ENCODE data around the gene H1-8. TPM values are rescaled to one million over a fixed set of nuclear protein-coding genes. Genes with fewer than 3 reads are reported as not detected.
A peak's percentile ranks its signal among the peaks of the same experiment; 100 is the strongest.

The H1-8 gene
- total and polyA plus RNA-seq, 4 experiments from 2014 or later: not detected

GRCh38 chr3:129594409-129594808 lies 51.4 kb downstream of the H1-8 start:
- POLR2A ChIA-PET (ENCODE audit: partially characterized antibody): interaction anchor here (0.6 to 9.3 kb wide), 13 partner anchors 9 to 579 kb away, joined by 3 to 128 read pairs (median 4); partner anchors contain the start of gene PLXND1
- Mint-ChIP-seq H3K4me1 (peaks cover 16 to 49% (median 34%) of the 10 kb centered on the region in 4 donors), H3K27me3 (no peaks in the 10 kb centered on the region), H3K9me3 (peaks cover 0 to 1% (median 0%) of the 10 kb centered on the region in 8 donors), H3K4me3 (peak overlapping the region in 6 of 8 donors; percentile 51 to 86 (median 78)), H3K36me3 (no peaks in the 10 kb centered on the region), H3K27ac (peak overlapping the region in 4 of 7 donors; percentile 78 to 90 (median 86))
- Histone ChIP-seq H3K27me3 (ENCODE audit: insufficient read depth, low read length) (no peaks in the 10 kb centered on the region), H3K4me1 (ENCODE audit: insufficient read depth, low read length) (peaks cover 27% of the 10 kb centered on the region), H3K27ac (ENCODE audit: low read depth, low read length) (no peak overlapping the region), H3K36me3 (ENCODE audit: insufficient read depth, low read length) (no peaks in the 10 kb centered on the region), H3K4me3 (ENCODE audit: low read length in 2 of 2) (peak overlapping the region in 1 of 2 donors; percentile 1), H3K9me3 (ENCODE audit: control insufficient read depth in 1 of 2, low read length in 2 of 2) (no peaks in the 10 kb centered on the region)
- no peak for DNase-seq
- CTCF ChIA-PET (ENCODE audit: partially characterized antibody): interaction anchor here (0.7 to 3.8 kb wide), 5 partner anchors 11 to 348 kb away, joined by 3 to 23 read pairs (median 10); partner anchors contain the start of gene PLXND1
- intact Hi-C loops (cut with micrococcal nuclease): no loop called here

GRCh38 chr3:129594907-129595390 lies 52.0 kb downstream of the H1-8 start:
- no peak overlapping the region for H3K27ac ChIP-seq (ENCODE audit: low read depth, low read length)
- H3K36me3 Mint-ChIP-seq: no peaks in the 10 kb centered on the region
- no peaks in the 10 kb centered on the region for H3K36me3 ChIP-seq (ENCODE audit: insufficient read depth, low read length)
- H3K9me3 Mint-ChIP-seq: peaks cover 0 to 1% (median 0%) of the 10 kb centered on the region in 8 donors
- H3K9me3 ChIP-seq (ENCODE audit: control insufficient read depth in 1 of 2, low read length in 2 of 2): no peaks in the 10 kb centered on the region
- peak overlapping the region in 1 of 8 donors; percentile 31 for H3K4me3 Mint-ChIP-seq
- ChIA-PET POLR2A (ENCODE audit: partially characterized antibody) (interaction anchor here (1.1 to 9.3 kb wide), 5 partner anchors 11 to 279 kb away, joined by 4 to 128 read pairs (median 6); partner anchors contain the start of gene PLXND1), CTCF (ENCODE audit: partially characterized antibody) (interaction anchor here (0.7 to 3.8 kb wide), 6 partner anchors 11 to 349 kb away, joined by 3 to 23 read pairs (median 7); partner anchors contain the start of gene PLXND1)
- DNase-seq: no peak
- H3K27ac Mint-ChIP-seq: peak overlapping the region in 2 of 7 donors; percentile 15 to 19
- peaks cover 16 to 54% (median 36%) of the 10 kb centered on the region in 4 donors for H3K4me1 Mint-ChIP-seq
- intact Hi-C loops (cut with micrococcal nuclease): no loop called here
- no peak overlapping the region for H3K4me3 ChIP-seq (ENCODE audit: low read length in 2 of 2)
- peaks cover 27% of the 10 kb centered on the region for H3K4me1 ChIP-seq (ENCODE audit: insufficient read depth, low read length)
- no peaks in the 10 kb centered on the region for H3K27me3 ChIP-seq (ENCODE audit: insufficient read depth, low read length)
- no peaks in the 10 kb centered on the region for H3K27me3 Mint-ChIP-seq

- peaks cover 19 to 61% (median 39%) of the 10 kb centered on the region in 4 donors for H3K4me1 Mint-ChIP-seq
- POLR2A ChIA-PET (ENCODE audit: partially characterized antibody): interaction anchor here (1.1 to 9.3 kb wide), 4 partner anchors 10 to 29 kb away, joined by 3 to 128 read pairs (median 43); partner anchors contain the start of gene PLXND1
- CTCF ChIA-PET (ENCODE audit: partially characterized antibody): interaction anchor here (0.8 to 2.1 kb wide), 3 partner anchors 19 to 106 kb away, joined by 3 to 10 read pairs (median 4); no protein-coding TSS in a partner anchor
- DNase-seq: no peak
- no peaks in the 10 kb centered on the region for H3K27me3 ChIP-seq (ENCODE audit: insufficient read depth, low read length)
- no peaks in the 10 kb centered on the region for H3K36me3 ChIP-seq (ENCODE audit: insufficient read depth, low read length)
- no peak overlapping the region for H3K4me3 ChIP-seq (ENCODE audit: low read length in 2 of 2)
- no peaks in the 10 kb centered on the region for H3K27me3 Mint-ChIP-seq
- H3K27ac Mint-ChIP-seq: peak overlapping the region in 1 of 7 donors; percentile 42
- no peaks in the 10 kb centered on the region for H3K36me3 Mint-ChIP-seq
- H3K27ac ChIP-seq (ENCODE audit: low read depth, low read length): no peak overlapping the region
- H3K9me3 ChIP-seq (ENCODE audit: control insufficient read depth in 1 of 2, low read length in 2 of 2): no peaks in the 10 kb centered on the region
- H3K9me3 Mint-ChIP-seq: peaks cover 0 to 1% (median 0%) of the 10 kb centered on the region in 8 donors
- intact Hi-C loops (cut with micrococcal nuclease): no loop called here
- peaks cover 27% of the 10 kb centered on the region for H3K4me1 ChIP-seq (ENCODE audit: insufficient read depth, low read length)
- no peak overlapping the region for H3K4me3 Mint-ChIP-seq
Measured at GRCh38 chr3:129595544-129596193, 52.7 kb downstream of the H1-8 start.

GRCh38 chr3:129596194-129597086 lies 53.5 kb downstream of the H1-8 start:
- Histone ChIP-seq H3K36me3 (ENCODE audit: insufficient read depth, low read length) (no peaks in the 10 kb centered on the region), H3K27me3 (ENCODE audit: insufficient read depth, low read length) (no peaks in the 10 kb centered on the region), H3K4me1 (ENCODE audit: insufficient read depth, low read length) (peaks cover 27% of the 10 kb centered on the region), H3K4me3 (ENCODE audit: low read length in 2 of 2) (no peak overlapping the region), H3K27ac (ENCODE audit: low read depth, low read length) (no peak overlapping the region), H3K9me3 (ENCODE audit: control insufficient read depth in 1 of 2, low read length in 2 of 2) (no peaks in the 10 kb centered on the region)
- Mint-ChIP-seq H3K4me1 (peaks cover 19 to 60% (median 41%) of the 10 kb centered on the region in 4 donors), H3K36me3 (no peaks in the 10 kb centered on the region), H3K27me3 (no peaks in the 10 kb centered on the region), H3K4me3 (peak overlapping the region in 1 of 8 donors; percentile 26), H3K27ac (peak overlapping the region in 1 of 7 donors; percentile 29), H3K9me3 (peaks cover 0 to 1% (median 0%) of the 10 kb centered on the region in 8 donors)
- intact Hi-C loops (cut with micrococcal nuclease): no loop called here
- POLR2A ChIA-PET (ENCODE audit: partially characterized antibody): interaction anchor here (0.8 to 9.3 kb wide), 5 partner anchors 9 to 68 kb away, joined by 3 to 128 read pairs (median 3); partner anchors contain the start of genes PLXND1 and RHO
- DNase-seq: no peak
- CTCF ChIA-PET (ENCODE audit: partially characterized antibody): interaction anchor here (1.1 to 2.1 kb wide), 3 partner anchors 19 to 106 kb away, joined by 3 to 10 read pairs (median 5); no protein-coding TSS in a partner anchor

GRCh38 chr3:129597087-129597999 lies 54.4 kb downstream of the H1-8 start:
- no peaks in the 10 kb centered on the region for H3K36me3 ChIP-seq (ENCODE audit: insufficient read depth, low read length)
- peaks cover 27% of the 10 kb centered on the region for H3K4me1 ChIP-seq (ENCODE audit: insufficient read depth, low read length)

GRCh38 chr3:129598000-129598381 lies 55.0 kb downstream of the H1-8 start:
- intact Hi-C loops (cut with micrococcal nuclease): no loop called here
- peaks cover 24% of the 10 kb centered on the region for H3K4me1 ChIP-seq (ENCODE audit: insufficient read depth, low read length)
- H3K4me1 Mint-ChIP-seq: peaks cover 20 to 63% (median 41%) of the 10 kb centered on the region in 4 donors
- H3K27me3 Mint-ChIP-seq: no peaks in the 10 kb centered on the region
- ChIA-PET POLR2A (ENCODE audit: partially characterized antibody) (interaction anchor here (6.1 to 9.3 kb wide), 2 partner anchors 8 to 20 kb away, joined by 83 to 128 read pairs; partner anchors contain the start of gene PLXND1), CTCF (ENCODE audit: partially characterized antibody) (no interaction called here)
- no peaks in the 10 kb centered on the region for H3K9me3 Mint-ChIP-seq
- no peak for DNase-seq
- no peaks in the 10 kb centered on the region for H3K9me3 ChIP-seq (ENCODE audit: control insufficient read depth in 1 of 2, low read length in 2 of 2)
- peak overlapping the region in 1 of 8 donors; percentile 7 for H3K4me3 Mint-ChIP-seq
- no peaks in the 10 kb centered on the region for H3K36me3 ChIP-seq (ENCODE audit: insufficient read depth, low read length)
- H3K27me3 ChIP-seq (ENCODE audit: insufficient read depth, low read length): no peaks in the 10 kb centered on the region
- H3K27ac Mint-ChIP-seq: peak overlapping the region in 3 of 7 donors; percentile 8 to 32 (median 32)
- H3K36me3 Mint-ChIP-seq: no peaks in the 10 kb centered on the region
- H3K4me3 ChIP-seq (ENCODE audit: low read length in 2 of 2): no peak overlapping the region
- no peak overlapping the region for H3K27ac ChIP-seq (ENCODE audit: low read depth, low read length)

More at GRCh38 chr3:129597087-129597999, 54.4 kb downstream of the H1-8 start:
- Mint-ChIP-seq H3K27me3 (no peaks in the 10 kb centered on the region), H3K36me3 (no peaks in the 10 kb centered on the region), H3K9me3 (no peaks in the 10 kb centered on the region), H3K4me1 (peaks cover 20 to 63% (median 39%) of the 10 kb centered on the region in 4 donors), H3K4me3 (no peak overlapping the region), H3K27ac (peak overlapping the region in 1 of 7 donors; percentile 29)
- DNase-seq: no peak
- no peaks in the 10 kb centered on the region for H3K27me3 ChIP-seq (ENCODE audit: insufficient read depth, low read length)
- H3K27ac ChIP-seq (ENCODE audit: low read depth, low read length): no peak overlapping the region
- CTCF ChIA-PET (ENCODE audit: partially characterized antibody): interaction anchor here (1.1 to 2.1 kb wide), 2 partner anchors 20 to 107 kb away, joined by 5 to 10 read pairs; no protein-coding TSS in a partner anchor
- intact Hi-C loops (cut with micrococcal nuclease): no loop called here
- H3K4me3 ChIP-seq (ENCODE audit: low read length in 2 of 2): no peak overlapping the region
- no peaks in the 10 kb centered on the region for H3K9me3 ChIP-seq (ENCODE audit: control insufficient read depth in 1 of 2, low read length in 2 of 2)
- POLR2A ChIA-PET (ENCODE audit: partially characterized antibody): interaction anchor here (0.8 to 9.3 kb wide), 4 partner anchors 8 to 69 kb away, joined by 3 to 128 read pairs (median 43); partner anchors contain the start of genes PLXND1 and RHO
